ENCODE data around the gene PLIN5. TPM values are rescaled to one million over a fixed set of nuclear protein-coding genes. Genes with fewer than 3 reads are reported as not detected.
A peak's percentile ranks its signal among the peaks of the same experiment; 100 is the strongest.

PLIN5 gene
- total and polyA plus RNA-seq, 9 donors = 8.8 to 149 (median 85.0) TPM

DNA sequence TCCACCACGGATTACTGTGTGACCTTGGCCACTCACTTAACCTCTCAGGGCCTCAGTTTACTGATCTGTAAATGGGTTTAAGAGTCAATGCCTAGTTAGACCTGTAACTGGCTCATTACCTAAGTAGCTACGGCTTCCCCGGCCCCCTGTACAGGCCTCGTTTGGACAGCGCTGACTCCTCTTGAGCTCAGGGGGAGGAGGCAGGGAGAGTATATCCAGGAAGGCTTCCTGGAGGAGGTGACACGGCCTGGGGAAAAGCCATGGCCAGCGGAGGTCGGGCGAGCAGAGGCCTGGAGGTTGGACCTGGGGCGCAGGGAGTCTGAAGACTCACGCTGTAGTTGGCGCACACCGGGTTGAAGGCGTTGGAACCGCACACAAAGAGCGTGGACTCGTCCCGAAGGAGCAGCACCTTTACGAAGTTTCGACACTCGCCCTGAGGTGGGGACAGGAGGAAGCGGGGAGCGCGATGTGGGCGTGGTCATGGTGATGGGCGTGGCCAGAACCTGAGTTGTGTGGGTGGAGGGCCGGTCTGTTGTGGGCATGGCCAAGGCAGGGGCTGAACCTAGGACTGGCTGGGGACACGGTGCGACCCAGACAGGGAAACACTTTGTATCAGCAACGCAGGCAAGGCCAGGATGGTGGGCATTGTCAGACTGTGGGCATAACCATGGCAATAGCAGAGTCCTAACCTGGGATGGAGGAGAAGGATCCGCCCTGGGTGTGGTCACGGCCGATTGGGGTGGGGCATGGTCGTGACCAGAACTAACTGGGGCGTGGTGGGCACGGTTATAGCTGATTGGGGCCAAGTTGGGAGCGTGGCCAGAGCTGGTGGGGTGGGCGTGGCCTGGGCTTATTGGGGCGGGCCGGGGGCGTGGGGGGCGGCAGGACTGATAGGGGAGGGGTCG lies 20.9 kb upstream of the PLIN5 start:
- H3K36me3 ChIP-seq = no peaks in the 10 kb centered on the region
- H3K9me3 ChIP-seq = no peaks in the 10 kb centered on the region
- no peaks in the 10 kb centered on the region for H3K4me1 ChIP-seq (ENCODE audit: insufficient read depth)
- DNase-seq = peak in 1 of 5 donors; percentile 28
- WGBS, 3 donors = 60 to 68% (median 65%) methylated on average over 43 of the region's 43 CpGs
- no peak for TF ChIP-seq POLR2A (IDR thresholded peaks at IDR 0.05)
- TF ChIP-seq EP300 (IDR thresholded peaks at IDR 0.05) = no peak
- no peak for TF ChIP-seq CTCF (IDR thresholded peaks at IDR 0.05)
- H3K4me3 ChIP-seq = no peak overlapping the region
- no peaks in the 10 kb centered on the region for H3K27me3 ChIP-seq
- H3K27ac ChIP-seq = no peak overlapping the region
- intact Hi-C loops (cut with DNase I) = loop anchor here in 2 of 4 donors (5.0 to 10.0 kb wide), 2 partner anchors 81 to 291 kb away; partner anchors contain the start of gene TNFAIP8L1 (in 1 of the 2)

GRCh38 chr19:4554717-4555116 lies 19.7 kb upstream of the PLIN5 start:
- Histone ChIP-seq H3K4me1 (ENCODE audit: insufficient read depth) (no peaks in the 10 kb centered on the region), H3K4me3 (no peak overlapping the region), H3K27me3 (no peaks in the 10 kb centered on the region), H3K9me3 (no peaks in the 10 kb centered on the region), H3K27ac (no peak overlapping the region), H3K36me3 (no peaks in the 10 kb centered on the region)
- no peak for DNase-seq
- WGBS, 3 donors = 63 to 72% (median 65%) methylated on average over 7 of the region's 7 CpGs
- TF ChIP-seq CTCF (IDR thresholded peaks at IDR 0.05) = no peak
- TF ChIP-seq EP300 (IDR thresholded peaks at IDR 0.05) = no peak
- no peak for TF ChIP-seq POLR2A (IDR thresholded peaks at IDR 0.05)
- intact Hi-C loops (cut with DNase I) = loop anchor here in 2 of 4 donors (5.0 to 10.0 kb wide), 2 partner anchors 83 to 290 kb away; partner anchors contain the start of gene TNFAIP8L1 (in 1 of the 2)

GRCh38 chr19:4553775-4554174 lies 18.8 kb upstream of the PLIN5 start:
- no peak overlapping the region for H3K4me3 ChIP-seq
- DNase-seq = no peak
- H3K36me3 ChIP-seq = no peaks in the 10 kb centered on the region
- H3K4me1 ChIP-seq (ENCODE audit: insufficient read depth) = no peaks in the 10 kb centered on the region
- 50 to 83% (median 64%) methylated on average over 3 of the region's 3 CpGs for WGBS, 3 donors
- no peaks in the 10 kb centered on the region for H3K27me3 ChIP-seq
- no peak for TF ChIP-seq POLR2A (IDR thresholded peaks at IDR 0.05)
- TF ChIP-seq CTCF (IDR thresholded peaks at IDR 0.05) = no peak
- no peak for TF ChIP-seq EP300 (IDR thresholded peaks at IDR 0.05)
- H3K9me3 ChIP-seq = no peaks in the 10 kb centered on the region
- intact Hi-C loops (cut with DNase I) = loop anchor here in 1 of 4 donors (10.0 kb wide), 1 partner anchor 289 kb away; no protein-coding TSS in a partner anchor
- H3K27ac ChIP-seq = no peak overlapping the region

DNA sequence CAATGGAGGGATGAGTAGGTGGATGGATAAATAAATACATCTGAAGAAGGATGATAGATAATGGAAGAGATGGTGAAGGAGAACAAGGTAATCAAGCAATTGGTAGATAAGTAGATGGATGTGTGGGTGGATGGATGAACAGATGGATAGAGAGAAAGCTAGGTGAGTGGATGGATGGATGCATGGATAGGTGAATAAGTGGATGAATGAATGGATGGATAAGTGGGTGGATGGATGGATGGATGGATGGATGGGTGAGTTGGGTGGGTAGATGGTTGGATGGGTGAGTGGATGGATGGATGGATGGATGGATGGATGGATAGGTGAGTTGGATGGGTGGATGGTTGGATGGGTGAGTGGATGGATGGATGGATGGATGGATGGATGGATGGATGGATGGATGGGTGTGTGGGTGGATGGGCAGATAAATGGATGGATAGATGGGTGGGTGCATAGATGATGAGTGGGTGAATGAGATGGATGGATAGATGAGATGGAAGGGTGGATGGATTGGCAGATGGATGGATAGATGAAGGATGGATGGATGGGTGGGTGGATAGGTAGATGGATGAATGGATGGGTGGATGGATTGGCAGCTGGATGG lies 18.2 kb upstream of the PLIN5 start:
- Histone ChIP-seq H3K27ac (no peak overlapping the region), H3K4me1 (ENCODE audit: insufficient read depth) (no peaks in the 10 kb centered on the region), H3K36me3 (no peaks in the 10 kb centered on the region), H3K9me3 (no peaks in the 10 kb centered on the region), H3K27me3 (no peaks in the 10 kb centered on the region), H3K4me3 (no peak overlapping the region)
- intact Hi-C loops (cut with DNase I) = loop anchor here in 1 of 4 donors (10.0 kb wide), 1 partner anchor 288 kb away; no protein-coding TSS in a partner anchor
- no peak for TF ChIP-seq CTCF (IDR thresholded peaks at IDR 0.05)
- TF ChIP-seq POLR2A (IDR thresholded peaks at IDR 0.05) = no peak
- TF ChIP-seq EP300 (IDR thresholded peaks at IDR 0.05) = no peak
- DNase-seq = no peak
